GM12878 (cell line): ENCODE measurements around the gene VWA3B. TPM values are rescaled to one million over a fixed set of nuclear protein-coding genes. Genes with fewer than 3 reads are reported as not detected.

Experiments
- ATAC-seq: fragments of 200-7000 bp; cut with Tn5 transposase; 3 replicates; pipeline ENCODE4 v1.9.1; 2020; ENCODE audit warnings: mild to moderate bottlenecking, moderate library complexity
- BruUV-seq: library from RNA; stranded (reverse); fragments of 400-500 nt; replicated peaks from 2 replicates; lab custom pipeline; 2021; lab: Mats Ljungman, UMichigan
- CTCF ChIA-PET: fragments of 300-600 bp; sonication (Branson Sonifier 250); formaldehyde crosslinking; extraction: SDS; loops from one replicate; lab custom pipeline; 2021; ENCODE audit warnings: inconsistent platforms; lab: Yijun Ruan, JAX
- POLR2A ChIA-PET: fragments of 350-600 bp; formaldehyde crosslinking; extraction: SDS; loops from one replicate; lab custom pipeline; 2021; ENCODE audit warnings: inconsistent platforms; lab: Charles Lee
- RAD21 ChIA-PET: fragments of 300-600 bp; sonication (Branson Sonifier 250); formaldehyde crosslinking; loops from one replicate; lab custom pipeline; 2023; ENCODE audit warnings: antibody characterized with exemption; ENCODE audit not compliant: unreplicated experiment; lab: Charles Lee
- SMC1A ChIA-PET: fragments of 300-600 bp; sonication (Branson Sonifier 250); formaldehyde crosslinking; loops from one replicate; lab custom pipeline; 2023; ENCODE audit not compliant: unreplicated experiment, uncharacterized antibody; lab: Charles Lee
- DNase-seq: peaks from one replicate; pipeline ENCODE4 v3.0.0-alpha.2; 2011; ENCODE audit warnings: low read depth, low spot score
- FAIRE-seq: peaks from 3 replicates; lab custom pipeline; 2011; peaks lifted over from hg19 to GRCh38; lab: Jason Lieb, UNC
- H2AFZ ChIP-seq: 2 replicates; pipeline ENCODE4 v1.6.0; 2011; ENCODE audit warnings: low read depth, low read length, control low read depth; ENCODE audit not compliant: control insufficient read depth
- H3K27ac ChIP-seq: 2 replicates; pipeline ENCODE4 v1.5.1; 2011; ENCODE audit warnings: control low read depth; ENCODE audit not compliant: control insufficient read depth, insufficient read depth
- H3K27me3 ChIP-seq, 2 experiments: replicated peaks in 1 of 2; 2 replicates each; pipeline versions ENCODE4 v1.6.0 to v1.6.1; 2011; ENCODE audit warnings: low read length in 1 of 2; ENCODE audit not compliant: control insufficient read depth in 2 of 2, insufficient read depth in 2 of 2
- H3K36me3 ChIP-seq, 2 experiments: 2 replicates each; pipeline ENCODE4 v1.5.1; 2011; ENCODE audit warnings: low read length in 1 of 2; ENCODE audit not compliant: control insufficient read depth in 2 of 2, insufficient read depth in 2 of 2
- H3K4me1 ChIP-seq: 2 replicates; pipeline ENCODE4 v1.6.1; 2011; ENCODE audit warnings: mild to moderate bottlenecking, low read length, moderate library complexity, mixed read lengths; ENCODE audit not compliant: control insufficient read depth, insufficient read depth
- H3K4me2 ChIP-seq: 2 replicates; pipeline ENCODE4 v1.6.0; 2011; ENCODE audit warnings: control low read depth; ENCODE audit not compliant: control insufficient read depth, insufficient read depth
- H3K4me3 ChIP-seq: fragments of 200-600 bp; sonication (generic); 2 replicates; pipeline ENCODE4 v1.5.1; 2016
- H3K79me2 ChIP-seq: 2 replicates; pipeline ENCODE4 v1.6.0; 2011; ENCODE audit warnings: low read length; ENCODE audit not compliant: control insufficient read depth, insufficient read depth
- H3K9ac ChIP-seq: 2 replicates; pipeline ENCODE4 v1.8.0; 2011; ENCODE audit warnings: low read length, control low read depth, mixed read lengths; ENCODE audit not compliant: control insufficient read depth, insufficient read depth
- H3K9me3 ChIP-seq: replicated peaks from 3 replicates; pipeline ENCODE4 v1.5.1; 2011; ENCODE audit warnings: mild to moderate bottlenecking, low read length; ENCODE audit not compliant: control insufficient read depth, insufficient read depth
- H4K20me1 ChIP-seq: 2 replicates; pipeline ENCODE4 v1.6.0; 2011; ENCODE audit not compliant: control insufficient read depth, insufficient read depth
- BMI1 ChIP-seq: fragments of 450-650 bp; IDR thresholded peaks from 2 replicates; pipeline ENCODE4 v1.6.1; 2016; ENCODE audit warnings: mild to moderate bottlenecking, moderate library complexity, borderline replicate concordance
- CBX3 ChIP-seq: fragments of 200-600 bp; sonication (generic); IDR thresholded peaks from 2 replicates; pipeline ENCODE4 v1.6.1; 2016; ENCODE audit warnings: low read depth, borderline replicate concordance
- CHD2 ChIP-seq: IDR thresholded peaks from 2 replicates; pipeline ENCODE4 v1.6.1; 2011; ENCODE audit warnings: low read depth, low read length, improper control_type of control experiment, borderline replicate concordance
- CHD4 ChIP-seq: fragments of 200-600 bp; sonication (generic); IDR thresholded peaks from 2 replicates; pipeline ENCODE4 v1.6.1; 2016; ENCODE audit warnings: mild to moderate bottlenecking
- JUND ChIP-seq: IDR thresholded peaks from 2 replicates; pipeline ENCODE4 v1.6.1; 2012; ENCODE audit warnings: low read depth, mild to moderate bottlenecking, low read length, improper control_type of control experiment, moderate library complexity
- MEF2A ChIP-seq: IDR thresholded peaks from 2 replicates; pipeline ENCODE4 v1.6.1; 2011; ENCODE audit warnings: low read depth, mild to moderate bottlenecking, low read length, moderate library complexity; ENCODE audit not compliant: insufficient read depth
- NBN ChIP-seq: fragments of 450-650 bp; IDR thresholded peaks from 2 replicates; pipeline ENCODE4 v1.6.1; 2016
- PKNOX1 ChIP-seq: fragments of 450-650 bp; IDR thresholded peaks from 2 replicates; pipeline ENCODE4 v1.6.1; 2016; ENCODE audit warnings: mild to moderate bottlenecking
- POLR2A ChIP-seq: IDR thresholded peaks from 2 replicates; pipeline ENCODE4 v1.6.1; 2011; ENCODE audit warnings: low read depth, mild to moderate bottlenecking, low read length
- POLR2AphosphoS2 ChIP-seq: IDR thresholded peaks from 2 replicates; pipeline ENCODE4 v1.6.1; 2011; ENCODE audit warnings: low read depth, mild to moderate bottlenecking, low read length, improper control_type of control experiment, moderate library complexity
- RAD21 ChIP-seq: IDR thresholded peaks from 2 replicates; pipeline ENCODE4 v1.6.1; 2011; ENCODE audit warnings: mild to moderate bottlenecking, low read depth, low read length, moderate library complexity; ENCODE audit not compliant: insufficient read depth
- TAF1 ChIP-seq: IDR thresholded peaks from 2 replicates; pipeline ENCODE4 v1.6.1; 2011; ENCODE audit warnings: mild to moderate bottlenecking, low read depth, low read length, borderline replicate concordance
- USF2 ChIP-seq: IDR thresholded peaks from 2 replicates; pipeline ENCODE4 v1.6.1; 2011; ENCODE audit warnings: low read depth, low read length, improper control_type of control experiment, borderline replicate concordance
- ZBED1 ChIP-seq: IDR thresholded peaks from 2 replicates; pipeline ENCODE4 v1.6.1; 2016; ENCODE audit warnings: borderline replicate concordance
- ZBTB33 ChIP-seq: fragments of 450-650 bp; IDR thresholded peaks from 2 replicates; pipeline ENCODE4 v1.6.1; 2017; ENCODE audit warnings: mild to moderate bottlenecking
- ZBTB40 ChIP-seq: fragments of 450-650 bp; IDR thresholded peaks from 2 replicates; pipeline ENCODE4 v1.6.1; 2016; ENCODE audit warnings: mild to moderate bottlenecking, moderate library complexity, borderline replicate concordance
- ZNF207 ChIP-seq: fragments of 450-650 bp; IDR thresholded peaks from 2 replicates; pipeline ENCODE4 v1.6.1; 2014; ENCODE audit warnings: antibody characterized with exemption, mild to moderate bottlenecking, borderline replicate concordance
- WGBS: methylation state at CpG from one replicate; pipeline ENCODE4 v1.1.6; 2016; ENCODE audit warnings: low lambda C conversion rate; ENCODE audit not compliant: insufficient replicate concordance, insufficient coverage; ENCODE audit errors: missing lambda C conversion rate; 5-methylcytosine and 5-hydroxymethylcytosine counted together
- in situ Hi-C: fragments of 300-500 bp; cut with MboI; formaldehyde crosslinking; loops from 9 replicates; pipeline ENCODE4 v1.14.3; 2018; ENCODE audit warnings: mixed read lengths
- intact Hi-C: fragments of 100-400 bp; cut with micrococcal nuclease; formaldehyde crosslinking; loops from one replicate; pipeline ENCODE4 v1.14.2; 2022; ENCODE audit not compliant: unreplicated experiment
- polyA plus RNA-seq, 11 experiments: library from polyadenylated mRNA; depleted of rRNA in 4 of 11; unstranded in 6 of 11; stranded (reverse) in 5 of 11; fragments of >200 nt; fragmentation: Nextera tagmentation in 4 of 11; fragmentation: Illumina TruSeq in 1 of 11; extraction: Ambion mirVana in 4 of 11; extraction: Trizol in 1 of 11; gene quantifications; 1 replicate in 1 of 11; 2 replicates in 10 of 11; pipeline versions ENCODE4 v1.2.1 to v1.2.3, GENCODE V29; 2011 to 2016; ENCODE audit warnings: inconsistent platforms in 2 of 11, missing spikeins in 2 of 11, low read depth in 1 of 11
- total RNA-seq, 4 experiments: library from RNA; depleted of rRNA in 3 of 4; stranded (reverse); fragments of >200 nt in 3 of 4; fragmentation: Illumina TruSeq in 1 of 4; extraction: Trizol in 1 of 4; gene quantifications; 2 replicates each; pipeline versions ENCODE4 v1.2.1 to v1.2.3, GENCODE V29; 2013 to 2021

Gene VWA3B
- total and polyA plus RNA-seq, 10 of the 15 experiments (the other 5 are each of a cell fraction or from before 2014, with no cell fraction given), result 0.04 to 0.86 (median 0.19) TPM; not detected in 4

GRCh38 chr2:98050070-98050469, 36.9 kb upstream of the VWA3B start:
- ChIA-PET RAD21 (interaction anchor here (1.1 kb wide), 1 partner anchor 243 kb away, joined by 3 read pairs; no protein-coding TSS in a partner anchor), POLR2A (no interaction called here), SMC1A (no interaction called here), CTCF (no interaction called here)
- H4K20me1 ChIP-seq, result no peaks in the 10 kb centered on the region
- in situ Hi-C loops, result no loop called here
- DNase-seq (no peak), ATAC-seq (no peak), FAIRE-seq (no peak)
- H3K9ac ChIP-seq, result no peak overlapping the region
- H3K4me3 ChIP-seq, result no peak overlapping the region
- intact Hi-C loops, result no loop called here
- no peaks in the 10 kb centered on the region for H3K36me3 ChIP-seq
- no TSS peak for BruUV-seq
- H3K9me3 ChIP-seq, result peaks cover 1% of the 10 kb centered on the region; the same call in 1 of the 3 replicates
- H3K27ac ChIP-seq, result no peak overlapping the region
- H3K27me3 ChIP-seq, result no peaks in the 10 kb centered on the region
- 59% methylated on average over 2 of the region's 2 CpGs for WGBS
- H3K4me1 ChIP-seq, result no peaks in the 10 kb centered on the region
- no peak overlapping the region for H2AFZ ChIP-seq
- no peaks in the 10 kb centered on the region for H3K79me2 ChIP-seq
- H3K4me2 ChIP-seq, result no peak overlapping the region
- no peak for TF ChIP-seq USF2
- no peak for TF ChIP-seq ZBTB33
- TF ChIP-seq BMI1, result no peak
- no peak for TF ChIP-seq ZBED1
- TF ChIP-seq POLR2AphosphoS2, result no peak
- no peak for TF ChIP-seq RAD21
- no peak for TF ChIP-seq TAF1
- TF ChIP-seq ZNF207, result no peak
- TF ChIP-seq CHD2, result no peak
- TF ChIP-seq MEF2A, result no peak
- TF ChIP-seq ZBTB40, result no peak
- no peak for TF ChIP-seq POLR2A
- TF ChIP-seq JUND, result no peak
- TF ChIP-seq PKNOX1, result no peak
- TF ChIP-seq CHD4, result no peak
- TF ChIP-seq NBN, result no peak
- TF ChIP-seq CBX3, result no peak
